SU-DHL-6 (cell line): ENCODE results near the gene ATP11A.

ENCODE experiments used
- H2AFZ ChIP-seq: fragments of 200-600 bp; sonication (generic); 2 replicates; pipeline ENCODE4 v1.6.1; 2014; ENCODE audit warnings: low read depth, mild to moderate bottlenecking, moderate library complexity, mixed read lengths, antibody characterized with exemption, low read length; ENCODE audit not compliant: severe bottlenecking
- H3F3A ChIP-seq: fragments of 200-600 bp; shearing (Covaris generic); 2 replicates; pipeline ENCODE4 v1.6.0; 2016; ENCODE audit warnings: antibody characterized with exemption, mild to moderate bottlenecking; ENCODE audit not compliant: insufficient read depth
- H3K27ac ChIP-seq: fragments of 200-600 bp; sonication (generic); 2 replicates; pipeline ENCODE4 v1.5.1; 2016; ENCODE audit warnings: low read depth, mild to moderate bottlenecking, low read length, moderate library complexity, mixed read lengths
- H3K27me3 ChIP-seq: fragments of 200-600 bp; sonication (generic), shearing (Covaris generic); 2 replicates; pipeline ENCODE4 v1.6.0; 2014; ENCODE audit warnings: mild to moderate bottlenecking, low read length
- H3K36me3 ChIP-seq: fragments of 200-600 bp; sonication (generic); 2 replicates; pipeline ENCODE4 v1.6.1; 2014; ENCODE audit warnings: mild to moderate bottlenecking, low read length, mixed read lengths
- H3K4me2 ChIP-seq: fragments of 300-600, 200-600 bp; shearing (Covaris generic), sonication (generic); 2 replicates; pipeline ENCODE4 v1.6.0; 2014; ENCODE audit warnings: low read length, low read depth, mild to moderate bottlenecking; ENCODE audit not compliant: poor library complexity, severe bottlenecking
- H3K4me3 ChIP-seq: fragments of 200-600 bp; sonication (generic); 2 replicates; pipeline ENCODE4 v1.5.1; 2014; ENCODE audit warnings: antibody characterized with exemption, low read length, mild to moderate bottlenecking, mixed read lengths; ENCODE audit not compliant: insufficient read depth, poor library complexity, severe bottlenecking
- H3K79me2 ChIP-seq: fragments of 200-600 bp; sonication (generic); 2 replicates; pipeline ENCODE4 v1.6.1; 2014; ENCODE audit warnings: mild to moderate bottlenecking, low read length, moderate library complexity; ENCODE audit not compliant: insufficient read depth
- H3K9ac ChIP-seq: fragments of 200-600 bp; sonication (generic); 2 replicates; pipeline ENCODE4 v1.7.0; 2014; ENCODE audit warnings: mild to moderate bottlenecking, low read length
- H3K9me2 ChIP-seq: fragments of 200-600 bp; sonication (generic); replicated peaks from 2 replicates; pipeline ENCODE4 v1.6.1; 2014; ENCODE audit warnings: low read length; ENCODE audit not compliant: insufficient read depth
- H3K9me3 ChIP-seq: fragments of 200-600 bp; sonication (generic); 2 replicates; pipeline ENCODE4 v1.6.1; 2014; ENCODE audit warnings: low read length, mixed read lengths; ENCODE audit not compliant: insufficient read depth
- H4K20me1 ChIP-seq: fragments of 200-600 bp; sonication (generic); 2 replicates; pipeline ENCODE4 v1.6.1; 2014; ENCODE audit warnings: low read depth, mild to moderate bottlenecking, antibody characterized with exemption, low read length, moderate library complexity, mixed read lengths
- EZH2phosphoT487 ChIP-seq: fragments of 200-600 bp; sonication (generic), shearing (Covaris generic); conservative IDR thresholded peaks from 2 replicates; pipeline ENCODE4 v1.6.1; 2018; ENCODE audit warnings: mild to moderate bottlenecking, antibody characterized with exemption, low read length, moderate library complexity, mixed read lengths
- TF ChIP-seq, protein P1 (sequence below): fragments of 200-600 bp; sonication (generic); IDR thresholded peaks from one replicate; pipeline ENCODE4 v1.5.1; 2017; ENCODE audit warnings: antibody characterized with exemption, mild to moderate bottlenecking, low read length, moderate library complexity; ENCODE audit not compliant: insufficient read depth, poor library complexity, severe bottlenecking

ATP11A gene

DNA sequence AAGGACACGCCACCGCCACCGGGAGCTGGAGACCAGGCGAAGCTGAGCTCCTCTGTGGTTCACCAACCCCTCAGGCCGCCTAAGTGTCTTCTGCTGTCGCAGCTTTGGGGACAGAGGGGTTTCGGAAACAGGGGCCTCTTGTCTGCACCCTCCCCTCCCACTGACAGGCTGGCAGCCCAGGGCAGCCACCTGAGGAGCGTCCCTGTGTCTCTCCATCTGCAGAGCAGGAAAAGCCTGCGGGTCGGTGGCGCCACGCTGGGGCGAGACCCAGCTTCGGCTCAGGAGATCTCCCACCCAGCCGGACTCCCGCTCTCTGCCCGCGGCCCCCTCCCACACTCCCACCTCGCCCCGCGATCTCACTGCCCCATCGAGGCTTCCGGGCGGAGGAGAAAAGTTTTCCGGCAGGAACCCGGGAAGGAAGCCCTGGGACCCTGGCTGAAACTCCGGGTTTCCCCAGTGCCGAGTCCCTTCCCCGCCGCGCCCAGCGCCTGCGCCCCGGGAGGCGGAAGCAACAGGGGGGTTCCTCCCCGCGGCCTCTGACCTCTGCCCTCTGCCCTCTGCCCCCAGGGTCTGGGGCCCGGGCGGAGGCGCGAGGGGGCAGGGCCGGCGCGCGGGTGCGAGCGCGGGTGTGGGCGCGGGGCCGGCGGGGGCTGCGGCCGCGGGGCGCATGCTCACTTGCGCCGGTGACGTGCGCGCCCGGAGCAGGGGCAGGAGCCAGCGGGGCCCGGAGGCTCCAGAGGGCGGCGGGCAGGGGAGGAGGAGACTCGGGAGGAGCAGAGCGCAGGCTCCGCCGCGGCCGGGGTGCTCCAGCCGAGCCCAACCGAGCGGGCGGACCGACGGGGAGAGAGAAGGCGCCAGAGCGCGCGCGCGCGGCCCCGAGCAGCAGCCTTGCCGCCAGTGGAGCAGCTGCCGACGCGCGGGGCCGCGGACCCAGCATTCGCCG is at the start of gene ATP11A:
Gene ATP11A, plus strand, starts transcription at position 736 of the 943 bp plus-strand sequence. CDS start 379 bp downstream, outside the sequence.
- peak within 1 kb of the TSS; percentile 70 for H3K9ac ChIP-seq
- H3K4me2 ChIP-seq = peak within 1 kb of the TSS; percentile 86
- no peaks in the 10 kb centered on the region for H3K9me3 ChIP-seq
- H3K27me3 ChIP-seq = no peaks in the 10 kb centered on the region
- peaks cover 10% of the 10 kb centered on the region for H3F3A ChIP-seq
- no peak within 1 kb of the TSS for H3K27ac ChIP-seq
- H4K20me1 ChIP-seq = 0 out of 2 replicates have a peak, but pooled peaks cover 5% of the 10 kb centered on the region
- peak within 1 kb of the TSS; percentile 88 for H3K4me3 ChIP-seq
- H3K79me2 ChIP-seq = no peaks in the 10 kb centered on the region
- H2AFZ ChIP-seq = peak within 1 kb of the TSS; percentile 96
- H3K9me2 ChIP-seq = no peaks in the 10 kb centered on the region
- no peak for TF ChIP-seq EZH2phosphoT487
- TF ChIP-seq, protein P1, sequence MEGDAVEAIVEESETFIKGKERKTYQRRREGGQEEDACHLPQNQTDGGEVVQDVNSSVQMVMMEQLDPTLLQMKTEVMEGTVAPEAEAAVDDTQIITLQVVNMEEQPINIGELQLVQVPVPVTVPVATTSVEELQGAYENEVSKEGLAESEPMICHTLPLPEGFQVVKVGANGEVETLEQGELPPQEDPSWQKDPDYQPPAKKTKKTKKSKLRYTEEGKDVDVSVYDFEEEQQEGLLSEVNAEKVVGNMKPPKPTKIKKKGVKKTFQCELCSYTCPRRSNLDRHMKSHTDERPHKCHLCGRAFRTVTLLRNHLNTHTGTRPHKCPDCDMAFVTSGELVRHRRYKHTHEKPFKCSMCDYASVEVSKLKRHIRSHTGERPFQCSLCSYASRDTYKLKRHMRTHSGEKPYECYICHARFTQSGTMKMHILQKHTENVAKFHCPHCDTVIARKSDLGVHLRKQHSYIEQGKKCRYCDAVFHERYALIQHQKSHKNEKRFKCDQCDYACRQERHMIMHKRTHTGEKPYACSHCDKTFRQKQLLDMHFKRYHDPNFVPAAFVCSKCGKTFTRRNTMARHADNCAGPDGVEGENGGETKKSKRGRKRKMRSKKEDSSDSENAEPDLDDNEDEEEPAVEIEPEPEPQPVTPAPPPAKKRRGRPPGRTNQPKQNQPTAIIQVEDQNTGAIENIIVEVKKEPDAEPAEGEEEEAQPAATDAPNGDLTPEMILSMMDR = no peak
- H3K36me3 ChIP-seq = no peaks in the 10 kb centered on the region

DNA sequence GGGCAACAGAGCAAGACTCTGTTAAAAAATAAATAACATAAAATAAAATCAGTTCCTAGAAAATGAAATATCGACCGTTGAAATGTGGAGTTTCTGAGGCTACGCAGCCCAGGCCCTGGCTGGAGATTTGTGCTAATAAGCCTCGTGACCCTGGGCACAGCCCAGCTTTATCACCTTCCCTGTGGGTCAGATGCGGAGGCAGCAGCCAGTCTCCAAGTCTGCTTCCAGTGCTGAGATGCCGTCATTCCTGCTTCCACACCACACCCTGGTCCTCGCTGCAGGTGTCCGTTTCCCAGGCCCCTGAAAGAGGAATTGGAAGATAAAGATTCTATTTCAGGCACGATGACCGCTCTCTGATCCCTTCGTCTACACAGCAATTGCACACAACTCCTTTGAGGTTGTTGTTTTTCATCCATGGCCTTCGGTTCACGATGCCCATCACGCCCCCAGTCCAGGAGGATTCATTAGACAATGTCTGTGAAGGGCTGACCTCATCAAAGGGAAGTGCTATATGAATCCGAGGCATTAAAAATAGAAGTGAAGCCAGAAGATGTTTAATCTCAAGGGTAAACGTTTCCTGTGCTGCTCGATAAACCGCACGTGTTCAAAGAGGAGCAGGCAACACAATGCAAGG is 48.3 kb upstream of the ATP11A start:
- Histone ChIP-seq H3K9ac (no peak overlapping the region), H3K4me2 (no peak overlapping the region)

GRCh38 chr13:112642090-112642460 is 47.8 kb upstream of the ATP11A start:
- Histone ChIP-seq H2AFZ (no peak overlapping the region), H3K9ac (no peak overlapping the region), H3K9me2 (no peaks in the 10 kb centered on the region), H3K9me3 (no peaks in the 10 kb centered on the region), H3K36me3 (no peaks in the 10 kb centered on the region), H3K4me2 (no peak overlapping the region), H3K27ac (no peak overlapping the region), H3K4me3 (no peak overlapping the region), H3K79me2 (no peaks in the 10 kb centered on the region), H3K27me3 (no peaks in the 10 kb centered on the region), H3F3A (no peaks in the 10 kb centered on the region), H4K20me1 (no peaks in the 10 kb centered on the region)
- TF ChIP-seq EZH2phosphoT487 = no peak
- TF ChIP-seq, protein P1 = no peak

More for the DNA sequence above, 48.3 kb upstream of the ATP11A start:
- Histone ChIP-seq H3K9me3 (no peaks in the 10 kb centered on the region), H4K20me1 (no peaks in the 10 kb centered on the region), H2AFZ (no peak overlapping the region), H3K79me2 (no peaks in the 10 kb centered on the region), H3K27ac (no peak overlapping the region), H3K4me3 (no peak overlapping the region), H3K9me2 (no peaks in the 10 kb centered on the region), H3K27me3 (no peaks in the 10 kb centered on the region), H3K36me3 (no peaks in the 10 kb centered on the region), H3F3A (no peaks in the 10 kb centered on the region)
- TF ChIP-seq EZH2phosphoT487 = no peak
- TF ChIP-seq, protein P1 = no peak
